K562 (cell line): Measurements from ENCODE around the gene TRPM2. TPM values are rescaled to one million over a fixed set of nuclear protein-coding genes. Genes with fewer than 3 reads are reported as not detected.
A peak's percentile ranks its signal among the peaks of the same experiment; 100 is the strongest.

Experiments
- ARID2 ChIP-seq: fragments of 450-650 bp; IDR thresholded peaks from 2 replicates; pipeline ENCODE4 v1.6.1; 2017; ENCODE audit warnings: antibody characterized with exemption, mild to moderate bottlenecking
- BRD9 ChIP-seq: fragments of 450-650 bp; IDR thresholded peaks from 2 replicates; pipeline ENCODE4 v1.6.1; 2018; ENCODE audit warnings: low read depth; ENCODE audit not compliant: partially characterized antibody
- DPF2 ChIP-seq: fragments of 450-650 bp; IDR thresholded peaks from 2 replicates; pipeline ENCODE4 v1.6.1; 2016
- ELF4 ChIP-seq: fragments of 450-650 bp; formaldehyde crosslinking; IDR thresholded peaks from 2 replicates; pipeline ENCODE4 v1.4.0; 2022; ENCODE audit warnings: missing genetic modification characterization
- EWSR1 ChIP-seq: fragments of 450-650 bp; IDR thresholded peaks from 2 replicates; pipeline ENCODE4 v1.6.1; 2018; ENCODE audit warnings: borderline replicate concordance, mild to moderate bottlenecking, low read depth, moderate library complexity; ENCODE audit not compliant: partially characterized antibody
- HDAC1 ChIP-seq, 2 experiments: fragments of 450-650 bp; IDR thresholded peaks; 2 replicates each; pipeline ENCODE4 v1.6.1; 2016 to 2017; ENCODE audit warnings: inconsistent platforms in 1 of 2, mild to moderate bottlenecking in 1 of 2, moderate library complexity in 1 of 2
- MAZ ChIP-seq, 2 experiments: fragments of 450-650 bp in 1 of 2; sonication (generic) in 1 of 2; formaldehyde crosslinking; IDR thresholded peaks in 1 of 2; conservative IDR thresholded peaks in 1 of 2; 2 replicates each; pipeline versions ENCODE4 v1.4.0 to v1.5.0; 2020; ENCODE audit warnings: mild to moderate bottlenecking in 1 of 2, missing genetic modification reagents in 1 of 2
- MXI1 ChIP-seq: IDR thresholded peaks from 2 replicates; pipeline ENCODE4 v1.6.1; 2011; ENCODE audit warnings: low read depth, mild to moderate bottlenecking, improper control_type of control experiment, low read length
- PHF20 ChIP-seq: fragments of 450-650 bp; IDR thresholded peaks from 2 replicates; pipeline ENCODE4 v1.6.1; 2018; ENCODE audit not compliant: partially characterized antibody
- STAT5A ChIP-seq: IDR thresholded peaks from 2 replicates; pipeline ENCODE4 v1.6.1; 2012; ENCODE audit warnings: low read length, inconsistent platforms, borderline replicate concordance
- TAF7 ChIP-seq: fragments of 450-650 bp; IDR thresholded peaks from 2 replicates; pipeline ENCODE4 v1.6.1; 2016; ENCODE audit warnings: missing genetic modification characterization, missing compliant biosample characterization
- TAL1 ChIP-seq: fragments of 450-650 bp; IDR thresholded peaks from 2 replicates; pipeline ENCODE4 v1.6.1; 2016; ENCODE audit warnings: mild to moderate bottlenecking
- TARDBP ChIP-seq: fragments of 450-650 bp; IDR thresholded peaks from 2 replicates; pipeline ENCODE4 v1.6.1; 2016
- TGIF2 ChIP-seq: sonication (generic); formaldehyde crosslinking; IDR thresholded peaks from 2 replicates; pipeline ENCODE4 v1.8.1; 2022; ENCODE audit warnings: mild to moderate bottlenecking, missing genetic modification reagents, moderate library complexity
- TSC22D4 ChIP-seq: fragments of 450-650 bp; IDR thresholded peaks from 2 replicates; pipeline ENCODE4 v1.6.1; 2016; ENCODE audit warnings: missing genetic modification characterization, missing biosample characterization, control low read depth
- ZNF124 ChIP-seq: sonication (generic); formaldehyde crosslinking; IDR thresholded peaks from 2 replicates; pipeline ENCODE4 v1.8.1; 2022; ENCODE audit warnings: missing genetic modification reagents
- ZNF143 ChIP-seq: sonication (generic); formaldehyde crosslinking; IDR thresholded peaks from 2 replicates; pipeline ENCODE4 v1.9.0; 2022; ENCODE audit warnings: mild to moderate bottlenecking, missing genetic modification reagents
- ZNF146 ChIP-seq: IDR thresholded peaks from one replicate; pipeline ENCODE4 v1.6.1; 2018; ENCODE audit warnings: missing compliant biosample characterization; ENCODE audit not compliant: unreplicated experiment
- ZNF445 ChIP-seq: fragments of 250-450 bp; sonication (Bioruptor Pico); IDR thresholded peaks from 2 replicates; pipeline ENCODE4 v1.4.0; 2020; ENCODE audit warnings: low read depth, mild to moderate bottlenecking, moderate library complexity
- ZNF695 ChIP-seq: fragments of 450-650 bp; formaldehyde crosslinking; IDR thresholded peaks from 2 replicates; pipeline ENCODE4 v1.4.0; 2020; ENCODE audit warnings: mild to moderate bottlenecking, moderate library complexity
- polyA plus RNA-seq, 8 experiments: library from polyadenylated mRNA; depleted of rRNA in 4 of 8; stranded (reverse) in 5 of 8; unstranded in 3 of 8; fragments of >200 nt; fragmentation: Nextera tagmentation in 2 of 8; fragmentation: Illumina TruSeq in 1 of 8; extraction: Ambion mirVana in 2 of 8; extraction: Trizol in 1 of 8; gene quantifications; 2 replicates each; pipeline versions ENCODE4 v1.2.1 to v1.2.3, GENCODE V29; 2011 to 2014; ENCODE audit warnings: inconsistent platforms in 1 of 8, missing spikeins in 1 of 8
- total RNA-seq, 7 experiments: library from RNA; depleted of rRNA in 6 of 7; stranded (reverse); fragments of >200 nt in 6 of 7; fragmentation: Illumina TruSeq in 2 of 7; extraction: Trizol in 2 of 7; gene quantifications; 2 replicates each; pipeline versions ENCODE4 v1.2.1 to v1.2.3, GENCODE V29; 2011 to 2021; ENCODE audit warnings: low replicate concordance in 1 of 7
- TF ChIP-seq, protein P1 (sequence below), 3 experiments: fragments of 200-800 bp in 1 of 3; fragments of 250-450 bp in 1 of 3; fragments of 450-650 bp in 1 of 3; sonication (Bioruptor Pico) in 1 of 3; sonication (Bioruptor generic) in 1 of 3; formaldehyde crosslinking in 1 of 3; IDR thresholded peaks; 2 replicates each; pipeline versions ENCODE4 v1.6.1 to v1.8.0; 2016 to 2022; ENCODE audit warnings: mild to moderate bottlenecking in 2 of 3, missing genetic modification characterization in 2 of 3, missing compliant biosample characterization in 1 of 3, moderate library complexity in 1 of 3
- TF ChIP-seq, protein P2 (sequence below): fragments of 250-450 bp; sonication (Bioruptor Pico); IDR thresholded peaks from 2 replicates; pipeline ENCODE4 v1.4.0; 2020; ENCODE audit warnings: mild to moderate bottlenecking, moderate library complexity

Gene TRPM2
- total and polyA plus RNA-seq, 9 of the 15 experiments (the other 6 are each of a cell fraction or from before 2014, with no cell fraction given): 0.33 to 2.1 (median 0.98) TPM; not detected in 2

- TF ChIP-seq ZNF143 (CRISPR knock-in tag) (peak; percentile 37; the same call in 1 of the 2 replicates), TARDBP (peak; percentile 56; the same call in 1 of the 2 replicates), ZNF146 (CRISPR knock-in tag) (no peak), PHF20 (peak; percentile 100), BRD9 (no peak), DPF2 (0 out of 2 replicates have a peak, but pooled peaks have one; percentile 30), ZNF124 (CRISPR knock-in tag) (no peak), TSC22D4 (tag) (no peak), HDAC1 (IDR thresholded peaks at IDR 0.05) (peak; percentile 46 to 99; a peak in 3 of 4 replicates), STAT5A (no peak), TAF7 (tag) (peak; percentile 85), TAL1 (no peak), ELF4 (CRISPR knock-in tag) (peak; percentile 99), MAZ (CRISPR knock-in tag; conservative IDR thresholded peaks at IDR 0.05 in 1 of 2, IDR thresholded peaks at IDR 0.05 in 1 of 2) (peak; percentile 82 to 98), EWSR1 (no peak), TGIF2 (no peak; the same call in 1 of the 2 replicates), MXI1 (peak; percentile 83; the same call in 1 of the 2 replicates), ZNF695 (CRISPR knock-in tag) (no peak), ZNF445 (CRISPR knock-in tag) (peak; percentile 51; the same call in 1 of the 2 replicates), ARID2 (no peak)
- TF ChIP-seq, protein P1, sequence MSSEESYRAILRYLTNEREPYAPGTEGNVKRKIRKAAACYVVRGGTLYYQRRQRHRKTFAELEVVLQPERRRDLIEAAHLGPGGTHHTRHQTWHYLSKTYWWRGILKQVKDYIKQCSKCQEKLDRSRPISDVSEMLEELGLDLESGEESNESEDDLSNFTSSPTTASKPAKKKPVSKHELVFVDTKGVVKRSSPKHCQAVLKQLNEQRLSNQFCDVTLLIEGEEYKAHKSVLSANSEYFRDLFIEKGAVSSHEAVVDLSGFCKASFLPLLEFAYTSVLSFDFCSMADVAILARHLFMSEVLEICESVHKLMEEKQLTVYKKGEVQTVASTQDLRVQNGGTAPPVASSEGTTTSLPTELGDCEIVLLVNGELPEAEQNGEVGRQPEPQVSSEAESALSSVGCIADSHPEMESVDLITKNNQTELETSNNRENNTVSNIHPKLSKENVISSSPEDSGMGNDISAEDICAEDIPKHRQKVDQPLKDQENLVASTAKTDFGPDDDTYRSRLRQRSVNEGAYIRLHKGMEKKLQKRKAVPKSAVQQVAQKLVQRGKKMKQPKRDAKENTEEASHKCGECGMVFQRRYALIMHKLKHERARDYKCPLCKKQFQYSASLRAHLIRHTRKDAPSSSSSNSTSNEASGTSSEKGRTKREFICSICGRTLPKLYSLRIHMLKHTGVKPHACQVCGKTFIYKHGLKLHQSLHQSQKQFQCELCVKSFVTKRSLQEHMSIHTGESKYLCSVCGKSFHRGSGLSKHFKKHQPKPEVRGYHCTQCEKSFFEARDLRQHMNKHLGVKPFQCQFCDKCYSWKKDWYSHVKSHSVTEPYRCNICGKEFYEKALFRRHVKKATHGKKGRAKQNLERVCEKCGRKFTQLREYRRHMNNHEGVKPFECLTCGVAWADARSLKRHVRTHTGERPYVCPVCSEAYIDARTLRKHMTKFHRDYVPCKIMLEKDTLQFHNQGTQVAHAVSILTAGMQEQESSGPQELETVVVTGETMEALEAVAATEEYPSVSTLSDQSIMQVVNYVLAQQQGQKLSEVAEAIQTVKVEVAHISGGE (CRISPR knock-in tag; IDR thresholded peaks at IDR 0.05): no peak; a peak in 1 of 6 replicates
- TF ChIP-seq, protein P2, sequence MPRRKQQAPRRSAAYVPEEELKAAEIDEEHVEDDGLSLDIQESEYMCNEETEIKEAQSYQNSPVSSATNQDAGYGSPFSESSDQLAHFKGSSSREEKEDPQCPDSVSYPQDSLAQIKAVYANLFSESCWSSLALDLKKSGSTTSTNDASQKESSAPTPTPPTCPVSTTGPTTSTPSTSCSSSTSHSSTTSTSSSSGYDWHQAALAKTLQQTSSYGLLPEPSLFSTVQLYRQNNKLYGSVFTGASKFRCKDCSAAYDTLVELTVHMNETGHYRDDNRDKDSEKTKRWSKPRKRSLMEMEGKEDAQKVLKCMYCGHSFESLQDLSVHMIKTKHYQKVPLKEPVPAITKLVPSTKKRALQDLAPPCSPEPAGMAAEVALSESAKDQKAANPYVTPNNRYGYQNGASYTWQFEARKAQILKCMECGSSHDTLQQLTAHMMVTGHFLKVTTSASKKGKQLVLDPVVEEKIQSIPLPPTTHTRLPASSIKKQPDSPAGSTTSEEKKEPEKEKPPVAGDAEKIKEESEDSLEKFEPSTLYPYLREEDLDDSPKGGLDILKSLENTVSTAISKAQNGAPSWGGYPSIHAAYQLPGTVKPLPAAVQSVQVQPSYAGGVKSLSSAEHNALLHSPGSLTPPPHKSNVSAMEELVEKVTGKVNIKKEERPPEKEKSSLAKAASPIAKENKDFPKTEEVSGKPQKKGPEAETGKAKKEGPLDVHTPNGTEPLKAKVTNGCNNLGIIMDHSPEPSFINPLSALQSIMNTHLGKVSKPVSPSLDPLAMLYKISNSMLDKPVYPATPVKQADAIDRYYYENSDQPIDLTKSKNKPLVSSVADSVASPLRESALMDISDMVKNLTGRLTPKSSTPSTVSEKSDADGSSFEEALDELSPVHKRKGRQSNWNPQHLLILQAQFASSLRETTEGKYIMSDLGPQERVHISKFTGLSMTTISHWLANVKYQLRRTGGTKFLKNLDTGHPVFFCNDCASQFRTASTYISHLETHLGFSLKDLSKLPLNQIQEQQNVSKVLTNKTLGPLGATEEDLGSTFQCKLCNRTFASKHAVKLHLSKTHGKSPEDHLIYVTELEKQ (CRISPR knock-in tag): no peak
Observed at GRCh38 chr21:44338971-44339910, 14.2 kb upstream of the TRPM2 start, which contains the start of gene CFAP410 (continued).
